NOMO-1 treated with DMSO at 0.1 percent for 48 hours (cell line): ENCODE results near the gene SYCN.
"Not testable (repeated sequence)": the region's sequence is repeated elsewhere in the genome, so short reads cannot be mapped to it uniquely, and the experiment has no call there.

ENCODE experiments used
- DNase-seq: peaks from one replicate; lab custom pipeline; 2025; ENCODE audit not compliant: unreplicated experiment; lab: John Stamatoyannopoulos, UW

SYCN gene

GRCh38 chr19:39203372-39204341 lies at the start of gene SYCN:
Gene SYCN, minus strand, starts transcription at chr19:39204263. Its CDS starts 9 bp downstream, at chr19:39204254.
- DNase-seq, result no peak

DNA sequence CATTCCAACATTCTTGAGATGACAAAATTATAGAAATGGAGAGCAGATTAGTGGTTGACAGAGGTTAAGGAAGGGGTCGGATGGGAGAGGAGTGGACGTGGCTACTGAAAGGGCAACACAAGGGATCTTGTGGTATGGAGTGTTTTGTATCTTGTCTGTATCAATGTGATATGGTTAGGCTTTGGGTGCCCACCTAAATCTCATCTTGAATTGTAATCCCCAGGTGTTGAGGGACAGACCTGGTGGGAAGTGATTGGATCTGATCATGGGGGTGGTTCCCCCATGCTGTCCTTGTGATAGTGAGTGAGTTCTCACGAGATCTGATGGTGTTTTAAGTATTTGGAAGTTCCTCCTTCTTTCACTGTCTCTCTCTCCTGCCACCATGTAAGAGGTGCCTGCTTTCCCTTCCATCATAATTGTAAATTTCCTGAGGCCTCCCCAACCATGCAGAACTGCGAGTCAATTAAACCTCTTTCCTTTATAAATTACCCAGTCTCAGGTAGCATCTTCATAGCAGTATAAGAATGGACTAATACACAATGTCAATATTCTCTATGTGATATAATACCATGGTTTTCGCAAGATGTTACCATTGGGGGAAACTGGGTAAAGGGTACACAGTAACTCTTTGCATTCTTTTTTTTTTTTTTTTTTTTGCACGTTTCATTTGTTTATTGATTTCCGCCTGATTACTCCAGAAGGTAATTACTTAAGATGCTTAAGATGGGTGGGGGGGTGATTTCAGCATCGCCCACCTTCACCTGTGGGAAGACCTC lies 49.5 kb upstream of the SYCN start:
- no peak for DNase-seq

DNA sequence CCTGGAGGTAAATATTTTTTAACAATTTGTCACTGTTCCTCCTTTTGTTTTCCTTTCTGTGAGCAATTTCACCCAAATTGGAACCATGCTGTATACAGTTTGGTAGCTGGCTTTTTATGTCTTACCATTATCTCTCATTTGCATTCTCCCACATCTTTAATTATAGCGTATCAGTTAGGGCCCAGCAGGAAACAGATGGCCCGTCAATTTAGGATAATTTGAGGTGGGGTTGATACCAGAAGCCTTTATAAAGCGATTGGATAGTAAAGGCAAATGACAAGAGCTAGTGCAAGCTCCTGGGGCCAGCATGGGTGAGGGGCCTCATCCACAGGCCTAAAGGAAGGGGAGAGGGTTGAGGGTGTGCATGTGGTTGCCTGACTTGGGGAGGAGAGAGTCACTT lies 48.4 kb upstream of the SYCN start:
- peak; percentile 4 for DNase-seq

- DNase-seq, result no peak
These were observed 47.8 kb upstream of the SYCN start for GRCh38 chr19:39251846-39252245.

DNA sequence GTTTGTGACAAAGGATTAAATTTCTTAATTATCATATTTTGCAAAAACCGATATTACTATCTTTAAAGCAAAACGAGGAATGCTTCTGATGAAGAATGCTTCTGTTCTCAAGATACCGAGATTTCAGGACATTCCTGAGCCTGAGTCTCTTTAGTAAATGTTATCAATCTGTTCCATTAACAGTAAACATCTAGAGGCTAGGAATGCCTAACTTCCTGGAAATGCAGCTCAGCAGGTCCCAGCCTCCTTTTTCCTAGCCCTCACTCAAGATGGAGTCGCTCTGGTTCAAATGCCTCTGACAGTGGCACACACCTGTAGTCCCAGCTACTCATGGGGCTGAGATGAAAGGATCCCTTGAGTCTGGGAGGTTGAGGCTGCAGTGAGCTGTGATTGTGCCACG lies 47.0 kb upstream of the SYCN start:
- DNase-seq, result no peak

DNA sequence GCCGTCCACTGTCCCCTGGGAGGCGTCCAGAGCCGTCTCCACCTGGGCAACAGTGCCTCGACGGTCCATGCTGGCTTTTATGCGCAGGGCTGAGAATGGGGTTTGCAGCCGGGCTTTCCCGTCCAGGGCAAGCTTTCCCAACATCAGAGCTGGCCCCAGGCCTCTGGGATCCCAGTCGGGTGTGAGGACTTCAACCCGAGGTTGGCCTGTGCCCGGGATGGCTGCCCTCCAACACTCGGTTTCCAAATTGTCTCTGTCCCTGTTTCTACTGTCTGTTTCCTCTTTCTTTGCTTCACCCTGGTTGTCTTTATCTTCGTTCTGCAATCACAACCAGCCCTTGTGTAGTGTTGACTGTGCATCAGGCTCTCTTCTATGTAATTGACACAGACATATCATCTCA lies 44.7 kb upstream of the SYCN start, which contains the start of gene IFNL4:
IFNL4 (minus strand) TSS at position 51 of the 400 bp plus-strand sequence.
- DNase-seq, result no peak

DNA sequence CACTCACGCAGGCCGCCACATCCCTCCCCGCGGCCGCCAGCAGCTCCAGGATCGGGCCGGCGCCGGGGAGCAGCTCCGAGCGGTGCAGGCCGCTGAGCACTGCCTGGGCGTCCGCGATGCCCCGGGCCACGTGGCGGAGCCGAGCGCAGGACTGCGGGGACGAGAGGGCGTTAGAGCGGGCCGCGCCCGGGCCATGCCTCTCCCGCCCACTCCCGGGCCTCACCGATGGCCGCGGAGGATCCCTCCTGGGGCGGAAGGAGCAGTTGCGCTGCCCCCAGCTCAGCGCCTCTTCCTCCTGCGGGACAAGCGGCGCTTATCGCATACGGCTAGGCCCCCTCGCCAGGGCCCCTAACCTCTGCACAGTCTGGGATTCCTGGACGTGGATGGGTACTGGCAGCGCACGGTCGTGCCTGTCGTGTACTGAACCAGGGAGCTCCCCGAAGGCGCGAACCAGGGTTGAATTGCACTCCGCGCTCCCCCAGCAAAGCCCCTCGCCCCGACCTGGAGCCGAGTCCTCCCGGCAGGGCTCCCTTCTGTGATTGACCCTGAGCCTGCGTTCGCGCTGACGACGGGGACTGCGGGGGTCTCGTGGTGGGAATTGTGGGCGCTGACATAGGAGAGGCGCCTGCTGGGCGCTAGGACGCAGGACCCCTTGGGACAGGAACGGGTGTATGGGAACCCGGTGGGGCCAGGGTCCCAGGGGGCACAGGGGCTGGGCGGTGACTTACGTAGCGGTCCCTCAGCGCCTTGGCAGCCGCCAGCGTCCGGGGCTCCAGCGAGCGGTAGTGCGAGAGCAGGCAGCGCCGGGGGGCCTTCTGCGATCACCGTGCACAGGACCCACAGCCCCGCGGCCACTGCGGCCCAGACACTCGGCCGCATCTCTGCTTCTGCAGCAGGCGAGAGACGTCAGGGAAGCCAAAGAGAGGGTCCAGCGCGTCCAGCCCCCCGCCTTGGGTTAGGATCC lies 43.9 kb upstream of the SYCN start:
- no peak for DNase-seq

DNA sequence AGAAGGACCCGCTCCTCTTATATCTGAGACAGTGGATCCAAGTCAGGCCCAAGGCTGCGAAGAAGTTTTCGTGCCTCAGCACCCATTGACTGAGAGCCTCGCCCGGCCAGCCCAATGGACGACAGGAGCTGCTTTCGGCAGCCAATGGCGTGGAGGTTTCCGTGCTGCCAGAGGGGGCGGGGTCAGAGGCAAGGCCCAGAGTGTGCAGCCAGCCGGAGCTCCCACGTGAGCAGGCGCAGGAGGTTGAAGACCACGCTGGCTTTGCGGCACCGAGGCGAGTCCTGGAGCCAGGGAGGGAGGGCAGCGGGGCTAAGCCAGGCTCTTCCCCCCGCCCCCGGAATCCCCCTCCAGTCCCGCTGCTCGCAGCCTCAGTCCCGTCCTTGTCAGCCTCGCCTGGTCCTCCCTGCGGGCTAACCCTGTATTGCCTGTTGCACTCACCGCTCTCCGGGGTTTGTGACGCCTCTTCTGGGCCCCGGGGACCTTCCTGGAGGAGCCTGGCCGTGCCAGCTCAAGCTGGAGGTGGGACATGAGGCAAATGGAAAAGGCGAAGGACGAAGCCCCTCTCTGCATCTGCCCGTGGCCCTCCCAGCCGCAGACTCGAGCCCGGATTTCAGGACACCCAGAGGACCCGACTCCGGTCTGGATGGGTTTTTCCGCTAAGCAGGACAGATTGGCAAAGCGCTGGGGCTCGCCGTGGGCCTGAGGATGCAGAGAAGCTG lies 43.0 kb upstream of the SYCN start:
- no peak for DNase-seq

- not testable (repeated sequence) for DNase-seq
These were observed 41.1 kb upstream of the SYCN start for GRCh38 chr19:39245166-39245565.

- DNase-seq, result not testable (repeated sequence)
These were observed 40.5 kb upstream of the SYCN start, which contains the start of gene IFNL3 for GRCh38 chr19:39244410-39245100. Gene IFNL3, minus strand, starts transcription at chr19:39245006. Its CDS starts 39 bp downstream, at chr19:39244967.

- not testable (repeated sequence) for DNase-seq
These were observed 39.7 kb upstream of the SYCN start for GRCh38 chr19:39243741-39244140.

GRCh38 chr19:39240421-39240820 lies 36.4 kb upstream of the SYCN start:
- DNase-seq, result no peak

- no peak for DNase-seq
These were observed 34.9 kb upstream of the SYCN start for GRCh38 chr19:39238944-39239343.

DNA sequence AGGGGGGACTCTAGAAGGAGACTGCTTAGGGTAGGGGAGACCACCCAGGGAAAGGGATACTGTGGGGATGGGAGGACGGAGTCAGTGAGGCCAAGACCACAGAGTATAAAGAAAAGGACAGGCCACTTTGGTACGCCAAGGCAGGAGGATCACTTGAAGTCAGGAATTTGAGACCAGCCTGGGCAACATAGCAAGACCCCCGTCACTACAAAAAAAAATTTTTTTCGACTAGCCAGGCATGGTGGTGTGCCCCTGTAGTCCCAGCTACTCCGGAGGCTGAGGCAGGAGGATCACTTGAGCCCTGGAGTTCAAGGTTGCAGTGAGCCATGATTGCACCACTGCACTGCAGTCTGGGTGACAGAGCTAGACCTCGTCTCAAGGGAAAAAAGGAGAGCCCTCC lies 34.1 kb upstream of the SYCN start:
- no peak for DNase-seq

- DNase-seq, result no peak
These were observed 33.4 kb upstream of the SYCN start for GRCh38 chr19:39237200-39238184.

DNA sequence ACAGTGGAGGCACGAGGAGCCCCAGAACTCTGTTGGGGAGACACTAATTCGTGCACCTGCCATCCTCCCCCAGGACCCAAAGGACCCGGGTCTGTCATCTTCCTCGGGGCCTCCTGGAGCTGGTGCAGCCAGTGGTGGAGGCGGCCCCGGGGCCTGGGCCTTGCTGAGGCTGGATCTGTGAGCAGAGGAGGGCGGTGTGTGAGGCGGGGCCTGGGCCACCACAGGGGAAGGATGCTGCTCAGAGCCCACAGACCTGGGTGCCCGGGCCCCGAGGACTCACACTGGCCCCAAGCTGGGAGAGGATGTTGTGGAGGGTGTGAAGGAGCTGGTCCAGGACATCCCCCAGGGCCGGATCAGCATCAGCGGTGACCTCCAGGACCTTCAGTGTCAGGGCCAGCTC lies 32.5 kb upstream of the SYCN start:
- no peak for DNase-seq

DNA sequence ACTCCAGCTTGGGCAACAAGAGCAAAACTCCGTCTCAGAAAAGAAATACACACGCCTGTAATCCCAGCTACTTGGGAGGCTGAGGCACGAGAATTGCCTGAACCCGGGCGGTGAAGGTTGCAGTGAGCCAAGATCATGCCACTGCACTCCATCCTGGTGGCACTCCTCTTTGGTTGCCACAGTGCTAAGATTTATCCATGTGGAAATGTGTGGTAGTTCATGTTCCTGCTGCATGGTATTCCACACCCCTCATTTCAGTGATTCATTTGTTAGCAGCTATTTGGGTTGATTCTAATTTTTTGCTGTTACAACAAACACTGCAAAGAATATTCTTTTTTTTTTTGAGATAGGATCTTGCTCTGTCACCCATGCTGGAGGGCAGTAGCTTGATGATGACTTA lies 28.6 kb upstream of the SYCN start:
- DNase-seq, result no peak

DNA sequence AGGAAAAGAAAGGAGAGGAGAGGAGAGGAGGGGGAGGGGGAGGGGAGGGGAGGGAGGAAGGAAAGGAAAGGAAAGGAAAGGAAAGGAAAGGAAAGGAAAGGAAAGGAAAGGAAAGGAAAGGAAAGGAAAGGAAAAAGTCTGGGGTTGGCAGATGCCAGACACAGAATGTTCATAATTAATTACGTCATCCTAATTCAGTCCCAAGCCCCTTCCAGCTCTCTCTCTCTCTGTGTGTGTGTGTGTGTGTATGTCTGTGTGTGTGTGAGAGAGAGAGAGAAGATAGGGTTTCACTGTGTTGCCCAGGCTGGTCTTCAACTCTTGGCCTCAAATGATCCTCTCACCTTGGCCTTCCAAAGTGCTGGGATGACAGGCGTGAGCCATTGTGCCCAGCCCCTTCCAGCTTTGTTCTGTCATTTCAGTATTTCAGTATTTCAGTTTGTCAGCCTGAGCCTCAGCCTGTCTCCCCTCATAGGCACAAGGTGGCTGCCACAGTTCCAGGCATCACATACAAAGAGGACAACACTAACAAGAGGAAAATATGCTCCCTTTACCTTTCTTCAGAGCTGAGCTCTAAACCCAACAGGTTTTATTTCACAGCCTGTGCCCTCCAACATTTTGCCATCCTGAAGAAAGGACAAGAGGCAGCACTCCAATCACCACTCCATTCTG lies 26.2 kb upstream of the SYCN start:
- DNase-seq, result no peak
